Glomerular endothelial cell (primary cell): ENCODE data around the gene KCNAB2. TPM values are rescaled to one million over a fixed set of nuclear protein-coding genes. Genes with fewer than 3 reads are reported as not detected.

Experiments
- DNase-seq: peaks from one replicate; pipeline ENCODE4 v3.0.0-alpha.2; 2011; ENCODE audit warnings: low read depth, low spot score; ENCODE audit errors: extremely low read depth
- total RNA-seq: library from RNA; depleted of rRNA; stranded (reverse); fragments of >200 nt; gene quantifications from 2 replicates; pipeline ENCODE4 v1.2.3, GENCODE V29; 2015

The KCNAB2 gene
- 3.9 and 4.8 TPM in 2 replicates for total RNA-seq

DNA sequence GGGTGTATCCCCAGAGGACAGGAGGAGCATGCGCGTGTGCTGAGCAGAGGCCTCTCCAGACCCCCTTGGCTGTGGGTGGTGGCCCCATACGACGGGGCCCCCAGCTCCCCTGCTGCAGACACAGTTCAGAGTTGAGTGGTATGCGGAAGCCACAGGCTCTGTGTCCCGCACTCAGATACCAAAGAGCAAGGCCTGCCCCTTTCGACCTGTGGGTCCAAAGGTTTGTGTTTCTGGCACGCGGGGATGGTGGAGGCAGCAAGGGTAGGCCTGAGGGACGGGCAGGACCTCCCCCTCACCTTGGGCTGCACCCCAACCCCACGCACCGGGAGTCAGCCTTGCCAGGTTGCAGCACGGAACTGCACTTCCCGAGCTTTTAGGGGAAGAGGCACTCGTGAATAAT, at the start of gene KCNAB2:
Gene KCNAB2, plus strand, starts transcription at position 328 of the 400 bp plus-strand sequence. CDS start 5,649 bp downstream, outside the sequence.
- no peak for DNase-seq

DNA sequence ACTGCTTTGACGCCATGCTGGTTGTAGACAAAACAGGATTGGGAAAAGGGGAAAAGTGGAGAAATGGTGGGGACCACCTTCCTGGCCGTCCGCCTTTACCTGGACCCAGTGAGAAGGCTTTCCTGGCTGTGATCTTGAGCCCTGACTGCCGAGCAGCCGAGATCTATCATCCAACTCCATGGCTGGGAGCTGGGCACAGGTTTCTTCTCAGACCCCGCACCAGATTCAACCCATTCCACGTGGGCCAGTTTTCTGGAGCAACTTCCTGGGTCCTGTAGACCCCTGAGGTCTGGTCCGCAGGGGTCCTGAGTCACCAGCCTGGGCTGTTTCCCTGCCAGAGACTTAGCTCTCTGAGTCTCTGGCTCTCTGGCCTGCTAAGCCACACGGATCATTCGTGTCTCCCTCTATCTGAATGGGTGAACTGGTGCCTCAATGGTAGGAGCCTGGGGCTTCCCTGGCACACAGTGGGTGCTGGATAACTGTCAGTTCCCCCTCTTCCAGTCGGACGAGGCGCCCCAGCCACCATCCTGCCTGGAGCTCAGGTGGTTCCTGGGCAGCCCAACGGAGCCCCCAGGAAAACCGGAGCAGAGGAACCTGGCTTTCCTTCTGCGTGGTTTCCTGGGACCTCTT, 48.9 kb upstream of the KCNAB2 start:
- DNase-seq: no peak

GRCh38 chr1:5997316-5997715, 48.4 kb upstream of the KCNAB2 start:
- DNase-seq: no peak

DNA sequence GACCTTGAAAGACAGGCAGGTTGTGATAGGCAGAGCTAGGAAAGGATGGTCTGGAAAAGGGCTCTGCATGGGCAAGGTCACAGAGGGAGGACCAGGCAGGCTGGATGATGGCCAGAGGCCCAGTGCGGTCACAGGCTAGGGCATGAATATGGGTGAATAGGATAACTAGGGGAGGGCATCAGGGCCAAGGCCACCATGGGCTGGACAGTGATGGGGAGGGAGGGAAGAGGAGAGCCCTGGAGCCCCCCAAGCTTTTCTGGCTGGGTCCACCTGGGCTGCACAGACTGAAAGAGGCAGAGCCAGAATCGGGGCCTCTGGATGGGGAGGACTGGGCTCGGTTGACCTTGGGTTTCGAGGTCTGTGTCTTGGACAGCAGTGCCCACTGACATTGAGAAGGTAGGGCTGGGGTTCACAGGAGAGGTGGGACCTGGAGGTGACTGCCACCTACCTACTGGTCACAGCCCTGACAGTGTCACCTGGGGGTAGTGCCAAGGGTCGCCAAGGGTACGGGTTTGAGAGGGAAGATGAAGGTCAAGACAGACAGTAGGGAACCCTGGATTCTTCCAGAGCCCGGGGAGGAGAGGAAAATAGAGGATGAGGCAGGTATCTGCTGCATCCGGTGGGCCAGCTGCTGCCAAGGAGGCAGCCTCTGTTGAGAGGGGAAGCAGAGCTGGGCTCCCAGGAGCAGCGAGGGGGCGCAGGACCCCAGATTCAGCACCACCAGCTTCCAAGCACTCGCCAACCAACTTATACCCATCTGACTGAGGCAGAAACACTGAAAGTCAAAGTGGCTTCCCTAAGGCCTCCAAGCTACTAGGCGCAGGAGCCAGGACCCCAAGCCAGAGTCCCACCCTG, 47.4 kb upstream of the KCNAB2 start:
- DNase-seq: no peak

DNA sequence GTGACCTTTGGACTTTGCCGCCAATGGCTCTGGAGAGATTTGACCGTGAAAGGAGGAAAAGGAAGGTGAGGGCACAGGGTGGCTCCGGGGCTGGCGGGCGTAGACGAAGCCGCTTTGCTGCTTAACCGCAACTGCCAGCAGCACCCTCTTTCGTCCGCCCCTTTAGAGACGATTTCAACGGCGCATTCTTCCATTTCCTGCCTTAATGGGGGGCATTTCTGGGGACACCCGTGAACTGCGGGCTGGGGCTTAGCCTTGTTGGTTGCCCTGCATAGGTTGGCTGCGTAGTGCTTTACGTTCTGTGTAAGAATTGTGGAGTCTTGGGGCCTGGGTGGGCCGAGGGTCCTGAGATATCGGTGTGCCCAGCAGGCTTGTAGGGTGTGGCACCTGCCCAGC, 46.8 kb upstream of the KCNAB2 start:
- no peak for DNase-seq

GRCh38 chr1:5999711-6000443, 45.8 kb upstream of the KCNAB2 start:
- DNase-seq: no peak

GRCh38 chr1:6000444-6001288, 45.0 kb upstream of the KCNAB2 start:
- no peak for DNase-seq

- DNase-seq: no peak
These were observed 43.6 kb upstream of the KCNAB2 start for GRCh38 chr1:6001992-6002576.

DNA sequence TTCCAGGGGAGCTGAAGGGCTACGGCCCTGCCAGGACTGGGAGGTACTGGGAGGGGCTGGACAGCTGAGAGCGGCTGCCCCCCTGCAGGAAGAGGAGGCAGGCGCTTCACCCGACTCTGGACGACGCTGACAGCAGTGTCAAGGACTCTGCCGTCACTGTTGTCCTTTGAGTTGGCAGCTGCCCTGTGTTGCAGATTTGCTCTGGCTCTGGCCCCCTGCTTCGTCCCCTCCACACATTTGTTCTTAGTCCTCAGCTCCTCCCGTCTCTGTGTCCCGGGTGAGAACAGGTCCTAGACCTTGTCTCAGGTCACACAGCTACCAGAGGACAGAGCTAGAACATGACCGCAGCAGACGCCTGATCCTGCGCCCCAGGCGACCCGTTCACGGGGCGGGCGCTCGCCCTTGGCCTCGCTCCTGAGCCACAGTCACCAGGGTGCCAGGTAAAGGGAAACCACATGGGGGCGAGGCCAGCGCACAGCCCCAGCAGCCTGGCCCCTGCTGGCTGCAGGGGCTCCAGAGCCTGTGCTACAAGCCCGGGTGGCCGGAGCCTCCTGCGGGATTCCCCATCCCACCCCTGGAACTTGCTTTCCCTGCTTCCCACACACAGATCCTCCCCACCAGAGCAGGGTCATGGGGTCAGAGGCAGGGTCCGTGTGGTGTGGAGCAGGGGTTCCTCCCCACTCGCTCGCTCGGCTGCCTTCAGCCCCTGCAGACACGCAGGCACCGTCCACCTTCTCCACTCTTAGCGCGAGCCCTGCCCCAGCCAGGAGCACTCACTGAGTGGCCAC, 42.8 kb upstream of the KCNAB2 start:
- no peak for DNase-seq

DNA sequence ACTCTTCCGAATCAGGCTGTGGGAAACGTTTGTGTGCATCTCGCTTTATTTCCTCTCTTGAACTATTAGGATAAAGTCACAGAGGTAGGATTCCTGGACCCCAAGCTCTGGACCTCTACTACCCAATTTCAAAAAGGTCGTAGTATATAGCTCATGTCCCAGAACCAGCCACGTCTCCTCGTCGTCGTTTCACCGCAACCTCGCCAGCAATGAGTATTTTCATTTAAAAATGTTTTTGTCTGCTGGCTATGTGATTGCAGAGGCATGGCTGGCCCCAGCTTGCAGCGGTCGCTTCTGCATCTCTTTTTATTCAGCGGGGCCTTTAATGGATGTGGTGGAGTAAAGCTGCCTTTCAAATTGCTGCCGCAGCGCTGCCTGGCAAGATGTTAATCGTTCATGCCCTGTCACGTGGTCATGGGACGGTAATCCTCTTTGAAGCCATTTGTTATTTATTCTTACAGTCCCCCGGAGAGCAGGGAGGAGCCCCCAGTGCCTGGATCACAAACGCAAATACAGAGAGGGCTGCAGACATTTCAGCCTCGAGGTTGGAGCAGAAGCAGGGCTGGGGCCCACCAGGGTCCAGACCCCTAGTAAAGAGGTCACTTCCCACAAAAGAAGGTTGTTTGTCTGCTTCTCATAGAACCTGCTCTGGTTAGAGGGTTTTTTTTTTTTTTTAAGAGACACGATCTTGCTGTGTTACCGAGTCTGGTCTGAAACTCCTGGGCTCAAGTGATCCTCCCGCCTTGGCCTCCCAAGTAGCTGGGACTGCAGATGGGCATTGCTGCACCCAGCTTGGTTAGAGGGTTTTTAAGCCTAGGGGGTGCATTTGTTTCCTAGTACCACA, 41.9 kb upstream of the KCNAB2 start:
- DNase-seq: no peak

- no peak for DNase-seq
These were observed 41.1 kb upstream of the KCNAB2 start for GRCh38 chr1:6004412-6005123.

GRCh38 chr1:6005276-6005917, 40.3 kb upstream of the KCNAB2 start:
- DNase-seq: no peak

DNA sequence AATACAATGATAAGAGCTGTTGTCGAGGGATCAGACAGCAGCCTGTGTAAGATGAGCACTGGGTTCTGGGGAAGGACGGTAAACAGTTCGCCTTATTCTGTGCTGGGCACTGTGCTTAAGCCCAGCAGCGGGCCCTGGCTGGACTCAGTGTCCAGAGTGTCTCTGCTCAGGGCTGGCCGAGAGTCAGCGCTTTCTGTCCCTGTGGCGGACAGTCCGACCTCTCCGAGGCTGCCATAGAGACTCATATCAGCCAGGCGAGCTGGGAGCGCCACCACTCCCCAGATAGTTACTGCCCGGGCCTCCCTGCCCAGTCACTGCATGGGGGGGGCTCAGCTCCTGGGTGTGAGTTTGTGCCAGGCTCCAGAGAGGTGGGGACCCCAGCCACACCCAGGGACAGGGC, 38.8 kb upstream of the KCNAB2 start:
- no peak for DNase-seq

DNA sequence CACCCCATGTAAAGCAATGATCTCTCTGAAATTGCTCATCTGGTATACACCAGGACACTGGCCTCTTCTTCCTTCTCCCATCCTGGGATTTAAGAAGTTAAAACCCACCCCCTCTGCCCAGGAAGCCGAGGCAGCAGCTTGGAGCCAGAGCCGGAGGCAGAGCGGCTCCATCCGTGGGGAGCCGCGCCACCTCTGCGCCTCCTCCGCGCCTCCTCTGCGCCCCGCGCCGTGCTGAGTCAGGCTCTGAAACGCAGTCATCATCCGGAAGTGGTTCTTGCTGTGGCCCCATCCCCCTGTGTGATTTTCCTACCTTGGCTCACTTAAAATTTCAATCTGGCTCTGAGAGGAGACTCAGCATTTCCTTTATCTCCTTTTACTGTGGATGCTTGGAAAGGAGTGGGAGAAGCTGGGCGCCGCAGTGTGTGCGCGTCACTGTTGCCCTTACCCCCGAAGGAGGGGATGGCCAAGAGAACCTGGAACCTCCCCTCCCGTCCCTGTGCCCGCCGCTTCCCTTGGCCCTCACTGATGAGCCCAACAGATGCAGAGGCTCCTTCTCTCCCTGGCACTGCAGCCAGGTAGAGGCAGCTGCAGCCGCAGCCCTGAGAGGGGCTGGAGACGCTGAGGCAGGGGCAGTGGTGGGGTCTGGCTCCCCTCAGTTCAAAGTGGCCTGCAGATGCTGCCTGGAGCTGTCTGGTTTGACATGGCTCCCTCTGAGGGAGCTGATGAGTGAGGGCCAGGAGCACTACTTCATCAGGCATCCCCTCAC, 38.2 kb upstream of the KCNAB2 start:
- DNase-seq: no peak

DNA sequence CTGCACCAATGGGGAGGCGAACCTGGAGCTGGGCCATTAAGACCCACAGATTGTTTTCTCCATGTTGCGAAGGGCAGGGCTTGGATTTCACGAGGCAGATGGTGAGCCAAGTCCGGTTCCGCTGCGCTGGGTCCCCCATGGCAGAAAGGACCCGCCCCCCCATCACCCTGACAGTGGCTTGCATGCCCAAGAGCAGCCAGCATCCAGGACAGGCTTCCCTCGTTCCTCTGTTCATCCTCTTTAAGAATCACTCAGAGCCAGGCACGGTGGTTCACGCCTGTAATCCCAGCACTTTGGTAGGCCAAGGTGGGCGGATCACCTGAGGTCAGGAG, 37.6 kb upstream of the KCNAB2 start:
- no peak for DNase-seq

- no peak for DNase-seq
These were observed 37.0 kb upstream of the KCNAB2 start for GRCh38 chr1:6008696-6009095.
